HepG2 (cell line): ENCODE data around the gene ADAMTS4. TPM values are rescaled to one million over a fixed set of nuclear protein-coding genes. Genes with fewer than 3 reads are reported as not detected.

Experiments
- AKAP8 ChIP-seq: sonication (generic); formaldehyde crosslinking; IDR thresholded peaks from 2 replicates; pipeline ENCODE4 v1.5.1; 2020; ENCODE audit warnings: mild to moderate bottlenecking, missing genetic modification reagents
- BATF2 ChIP-seq: sonication (generic); formaldehyde crosslinking; IDR thresholded peaks from 2 replicates; pipeline ENCODE4 v1.8.0; 2022; ENCODE audit warnings: mild to moderate bottlenecking, missing genetic modification reagents, moderate library complexity
- ELK4 ChIP-seq: sonication (generic); formaldehyde crosslinking; IDR thresholded peaks from 2 replicates; pipeline ENCODE4 v1.9.0; 2021; ENCODE audit warnings: missing genetic modification reagents, borderline replicate concordance
- ETV6 ChIP-seq: sonication (generic); formaldehyde crosslinking; conservative IDR thresholded peaks from 2 replicates; pipeline ENCODE4 v1.4.0; 2020; ENCODE audit warnings: missing genetic modification reagents
- FIP1L1 ChIP-seq: fragments of 200-400 bp; formaldehyde crosslinking; IDR thresholded peaks from 2 replicates; pipeline ENCODE4 v1.6.1; 2018; ENCODE audit warnings: low read depth, mild to moderate bottlenecking, low read length, moderate library complexity, borderline replicate concordance; ENCODE audit not compliant: insufficient read depth
- HMG20B ChIP-seq: conservative IDR thresholded peaks from 2 replicates; pipeline ENCODE4 v1.6.1; 2016; ENCODE audit warnings: missing genetic modification reagents, missing compliant biosample characterization
- HNF4G ChIP-seq, 2 experiments: sonication (generic) in 1 of 2; formaldehyde crosslinking in 1 of 2; IDR thresholded peaks; 2 replicates each; pipeline versions ENCODE4 v1.4.0 to v1.6.1; 2011 to 2020; ENCODE audit warnings: borderline replicate concordance in 2 of 2, low read depth in 2 of 2, mild to moderate bottlenecking in 2 of 2, low read length in 1 of 2, missing genetic modification reagents in 1 of 2, moderate library complexity in 1 of 2
- KDM2A ChIP-seq: sonication (generic); formaldehyde crosslinking; IDR thresholded peaks from 2 replicates; pipeline ENCODE4 v1.4.0; 2020; ENCODE audit warnings: low read depth, missing genetic modification reagents, borderline replicate concordance
- RAD21 ChIP-seq: fragments of 450-650 bp; formaldehyde crosslinking; IDR thresholded peaks from 2 replicates; pipeline ENCODE4 v1.5.0; 2020; ENCODE audit warnings: mild to moderate bottlenecking
- ZFYVE20 ChIP-seq: sonication (generic); formaldehyde crosslinking; IDR thresholded peaks from 2 replicates; pipeline ENCODE4 v1.8.0; 2023; ENCODE audit warnings: low read depth, mild to moderate bottlenecking, moderate library complexity, missing genetic modification reagents, borderline replicate concordance
- ZNF292 ChIP-seq: sonication (generic); formaldehyde crosslinking; IDR thresholded peaks from 2 replicates; pipeline ENCODE4 v1.8.1; 2022; ENCODE audit warnings: mild to moderate bottlenecking, low read depth, missing genetic modification reagents, borderline replicate concordance
- ZNF557 ChIP-seq: sonication (generic); formaldehyde crosslinking; IDR thresholded peaks from 2 replicates; pipeline ENCODE4 v1.4.0; 2020; ENCODE audit warnings: missing genetic modification reagents
- ZNF775 ChIP-seq: sonication (generic); formaldehyde crosslinking; IDR thresholded peaks from 2 replicates; pipeline ENCODE4 v1.4.0; 2020; ENCODE audit warnings: missing genetic modification reagents, mild to moderate bottlenecking, moderate library complexity, borderline replicate concordance
- ZNF800 ChIP-seq: sonication (generic); formaldehyde crosslinking; IDR thresholded peaks from 2 replicates; pipeline ENCODE4 v1.4.0; 2020; ENCODE audit warnings: missing genetic modification reagents
- polyA plus RNA-seq, 8 experiments: library from polyadenylated mRNA; depleted of rRNA in 3 of 8; stranded (reverse) in 7 of 8; unstranded in 1 of 8; fragments of >200 nt; fragmentation: Illumina TruSeq in 4 of 8; extraction: Trizol in 4 of 8; gene quantifications; 2 replicates each; pipeline versions ENCODE4 v1.2.1 to v1.2.3, GENCODE V29; 2011 to 2016; ENCODE audit warnings: low read depth in 4 of 8, missing spikeins in 1 of 8, mixed read lengths in 1 of 8; ENCODE audit not compliant: insufficient read depth in 1 of 8
- total RNA-seq, 5 experiments: library from RNA; depleted of rRNA; stranded (reverse); fragments of >200 nt; fragmentation: Illumina TruSeq; extraction: Trizol; gene quantifications; 2 replicates each; pipeline ENCODE4 v1.2.3, GENCODE V29; 2016; ENCODE audit warnings: low read depth in 1 of 5
- TF ChIP-seq, protein P1 (sequence below), 2 experiments: sonication (generic) in 1 of 2; formaldehyde crosslinking in 1 of 2; IDR thresholded peaks; 2 replicates each; pipeline versions ENCODE4 v1.4.0 to v1.6.1; 2018 to 2020; ENCODE audit warnings: missing genetic modification reagents in 2 of 2, borderline replicate concordance in 1 of 2, low read depth in 1 of 2, mild to moderate bottlenecking in 1 of 2, missing biosample characterization in 1 of 2
- TF ChIP-seq, protein P2 (sequence below): sonication (generic); formaldehyde crosslinking; IDR thresholded peaks from 2 replicates; pipeline ENCODE4 v1.5.1; 2020; ENCODE audit warnings: mild to moderate bottlenecking, missing genetic modification reagents, moderate library complexity

The ADAMTS4 gene
- total and polyA plus RNA-seq, 2 of the 13 experiments (the other 11 are each of a cell fraction or from before 2014, with no cell fraction given) = 0.51 to 1.7 TPM

DNA sequence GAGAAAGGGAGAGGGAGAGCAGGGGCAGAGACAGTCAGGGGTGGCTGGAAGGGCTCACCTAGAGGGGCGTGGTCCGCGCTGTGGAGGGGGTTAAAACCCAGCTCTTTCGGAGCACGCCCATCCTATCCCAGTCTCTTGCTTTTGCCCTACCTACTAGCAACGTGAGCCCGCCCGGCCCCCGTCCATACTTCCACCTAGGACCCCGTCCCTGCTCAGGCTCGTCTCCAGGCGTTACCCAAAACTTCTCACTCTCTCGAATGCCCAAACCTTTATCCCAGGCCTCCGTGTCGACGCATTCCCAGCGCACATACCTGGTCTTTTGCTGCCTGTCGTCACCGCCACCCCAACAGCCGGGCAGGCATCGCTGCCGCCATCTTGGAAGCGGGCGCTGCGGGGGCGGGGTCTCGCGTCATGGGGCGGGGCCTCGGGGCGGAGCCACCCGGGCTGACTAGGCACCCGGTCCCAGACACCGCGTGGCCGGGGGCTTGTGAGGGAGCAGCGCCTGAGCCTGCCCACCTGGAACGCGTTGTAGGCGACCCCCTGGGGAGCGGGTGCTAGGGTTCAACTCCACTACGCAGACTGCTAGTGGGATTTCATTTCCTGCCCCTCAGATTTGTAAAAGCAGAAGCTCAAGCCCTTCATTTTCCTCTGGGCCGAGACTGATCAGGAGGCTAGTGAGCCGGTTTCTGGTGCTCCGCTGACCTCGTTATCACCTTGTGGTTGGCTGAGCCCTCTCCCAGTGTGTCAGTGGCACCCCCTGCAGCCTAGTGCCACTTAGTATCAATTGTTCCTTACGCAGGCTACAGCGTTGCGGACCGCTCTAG, 21.5 kb downstream of the ADAMTS4 start, which contains the start of gene B4GALT3 (continued):
- no peak for TF ChIP-seq HNF4G (IDR thresholded peaks at IDR 0.05; ENCODE audit: borderline replicate concordance, low read depth, low read length)
- TF ChIP-seq HNF4G (CRISPR knock-in tag; IDR thresholded peaks at IDR 0.05; ENCODE audit: borderline replicate concordance, low read depth) = no peak
- no peak for TF ChIP-seq FIP1L1
- no peak for TF ChIP-seq ZNF775 (CRISPR knock-in tag)
- no peak for TF ChIP-seq BATF2
- TF ChIP-seq ZNF292 (CRISPR knock-in tag) = no peak
- TF ChIP-seq ETV6 (CRISPR knock-in tag) = peak; percentile 56; the same call in 1 of the 2 replicates
- no peak for TF ChIP-seq ZNF800
- peak; percentile 87 for TF ChIP-seq KDM2A
- no peak for TF ChIP-seq AKAP8 (CRISPR knock-in tag)
- TF ChIP-seq, protein P1, sequence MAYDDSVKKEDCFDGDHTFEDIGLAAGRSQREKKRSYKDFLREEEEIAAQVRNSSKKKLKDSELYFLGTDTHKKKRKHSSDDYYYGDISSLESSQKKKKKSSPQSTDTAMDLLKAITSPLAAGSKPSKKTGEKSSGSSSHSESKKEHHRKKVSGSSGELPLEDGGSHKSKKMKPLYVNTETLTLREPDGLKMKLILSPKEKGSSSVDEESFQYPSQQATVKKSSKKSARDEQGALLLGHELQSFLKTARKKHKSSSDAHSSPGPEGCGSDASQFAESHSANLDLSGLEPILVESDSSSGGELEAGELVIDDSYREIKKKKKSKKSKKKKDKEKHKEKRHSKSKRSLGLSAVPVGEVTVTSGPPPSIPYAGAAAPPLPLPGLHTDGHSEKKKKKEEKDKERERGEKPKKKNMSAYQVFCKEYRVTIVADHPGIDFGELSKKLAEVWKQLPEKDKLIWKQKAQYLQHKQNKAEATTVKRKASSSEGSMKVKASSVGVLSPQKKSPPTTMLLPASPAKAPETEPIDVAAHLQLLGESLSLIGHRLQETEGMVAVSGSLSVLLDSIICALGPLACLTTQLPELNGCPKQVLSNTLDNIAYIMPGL (CRISPR knock-in tag; IDR thresholded peaks at IDR 0.05; ENCODE audit: borderline replicate concordance in 1 of 2, low read depth in 1 of 2) = peak; percentile 55 to 88; a peak in 3 of 4 replicates
- 0 out of 2 replicates have a peak, but pooled peaks have one; percentile 30 for TF ChIP-seq ZFYVE20 (CRISPR knock-in tag)
- TF ChIP-seq HMG20B = no peak
- no peak for TF ChIP-seq ELK4
- TF ChIP-seq, protein P2, sequence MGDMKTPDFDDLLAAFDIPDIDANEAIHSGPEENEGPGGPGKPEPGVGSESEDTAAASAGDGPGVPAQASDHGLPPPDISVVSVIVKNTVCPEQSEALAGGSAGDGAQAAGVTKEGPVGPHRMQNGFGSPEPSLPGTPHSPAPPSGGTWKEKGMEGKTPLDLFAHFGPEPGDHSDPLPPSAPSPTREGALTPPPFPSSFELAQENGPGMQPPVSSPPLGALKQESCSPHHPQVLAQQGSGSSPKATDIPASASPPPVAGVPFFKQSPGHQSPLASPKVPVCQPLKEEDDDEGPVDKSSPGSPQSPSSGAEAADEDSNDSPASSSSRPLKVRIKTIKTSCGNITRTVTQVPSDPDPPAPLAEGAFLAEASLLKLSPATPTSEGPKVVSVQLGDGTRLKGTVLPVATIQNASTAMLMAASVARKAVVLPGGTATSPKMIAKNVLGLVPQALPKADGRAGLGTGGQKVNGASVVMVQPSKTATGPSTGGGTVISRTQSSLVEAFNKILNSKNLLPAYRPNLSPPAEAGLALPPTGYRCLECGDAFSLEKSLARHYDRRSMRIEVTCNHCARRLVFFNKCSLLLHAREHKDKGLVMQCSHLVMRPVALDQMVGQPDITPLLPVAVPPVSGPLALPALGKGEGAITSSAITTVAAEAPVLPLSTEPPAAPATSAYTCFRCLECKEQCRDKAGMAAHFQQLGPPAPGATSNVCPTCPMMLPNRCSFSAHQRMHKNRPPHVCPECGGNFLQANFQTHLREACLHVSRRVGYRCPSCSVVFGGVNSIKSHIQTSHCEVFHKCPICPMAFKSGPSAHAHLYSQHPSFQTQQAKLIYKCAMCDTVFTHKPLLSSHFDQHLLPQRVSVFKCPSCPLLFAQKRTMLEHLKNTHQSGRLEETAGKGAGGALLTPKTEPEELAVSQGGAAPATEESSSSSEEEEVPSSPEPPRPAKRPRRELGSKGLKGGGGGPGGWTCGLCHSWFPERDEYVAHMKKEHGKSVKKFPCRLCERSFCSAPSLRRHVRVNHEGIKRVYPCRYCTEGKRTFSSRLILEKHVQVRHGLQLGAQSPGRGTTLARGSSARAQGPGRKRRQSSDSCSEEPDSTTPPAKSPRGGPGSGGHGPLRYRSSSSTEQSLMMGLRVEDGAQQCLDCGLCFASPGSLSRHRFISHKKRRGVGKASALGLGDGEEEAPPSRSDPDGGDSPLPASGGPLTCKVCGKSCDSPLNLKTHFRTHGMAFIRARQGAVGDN (CRISPR knock-in tag) = peak; percentile 96
- TF ChIP-seq ZNF557 = no peak
- TF ChIP-seq RAD21 (CRISPR knock-in tag) = peak; percentile 55
